ENCODE results near the gene GRPEL1.
"Not testable (repeated sequence)": the region's sequence is repeated elsewhere in the genome, so short reads cannot be mapped to it uniquely, and the experiment has no call there.

Gene GRPEL1

GRCh38 chr4:7103607-7104365 lies 35.9 kb upstream of the GRPEL1 start:
- ChIA-PET POLR2A (ENCODE audit: low non-redundant PET) (no interaction called here), CTCF (no interaction called here)
- H3K27ac ChIP-seq = peak overlapping the region; percentile 64
- peak; percentile 9 for DNase-seq (ENCODE audit: low spot score)
- no peak for TF ChIP-seq CTCF (conservative IDR thresholded peaks at IDR 0.05; ENCODE audit: low read depth)

- peak; percentile 20; the same call in 1 of the 2 replicates for TF ChIP-seq CTCF (conservative IDR thresholded peaks at IDR 0.05; ENCODE audit: low read depth)
- peak; percentile 93 for DNase-seq (ENCODE audit: low spot score)
- POLR2A ChIA-PET (ENCODE audit: low non-redundant PET) = no interaction called here
These were observed 35.3 kb upstream of the GRPEL1 start for GRCh38 chr4:7103031-7103606.

GRCh38 chr4:7102516-7102909 lies 34.6 kb upstream of the GRPEL1 start:
- POLR2A ChIA-PET (ENCODE audit: low non-redundant PET); DNase-seq (ENCODE audit: low spot score): not testable (repeated sequence)
- CTCF ChIA-PET = interaction anchor here (0.6 kb wide), 3 partner anchors 9 to 199 kb away, joined by 3 to 5 read pairs (median 3); no protein-coding TSS in a partner anchor
- peak overlapping the region; percentile 64 for H3K27ac ChIP-seq

More at GRCh38 chr4:7103031-7103606, 35.3 kb upstream of the GRPEL1 start:
- CTCF ChIA-PET = interaction anchor here (0.6 kb wide), 1 partner anchor 9 kb away, joined by 3 read pairs; no protein-coding TSS in a partner anchor
- peak overlapping the region; percentile 64 for H3K27ac ChIP-seq

DNA sequence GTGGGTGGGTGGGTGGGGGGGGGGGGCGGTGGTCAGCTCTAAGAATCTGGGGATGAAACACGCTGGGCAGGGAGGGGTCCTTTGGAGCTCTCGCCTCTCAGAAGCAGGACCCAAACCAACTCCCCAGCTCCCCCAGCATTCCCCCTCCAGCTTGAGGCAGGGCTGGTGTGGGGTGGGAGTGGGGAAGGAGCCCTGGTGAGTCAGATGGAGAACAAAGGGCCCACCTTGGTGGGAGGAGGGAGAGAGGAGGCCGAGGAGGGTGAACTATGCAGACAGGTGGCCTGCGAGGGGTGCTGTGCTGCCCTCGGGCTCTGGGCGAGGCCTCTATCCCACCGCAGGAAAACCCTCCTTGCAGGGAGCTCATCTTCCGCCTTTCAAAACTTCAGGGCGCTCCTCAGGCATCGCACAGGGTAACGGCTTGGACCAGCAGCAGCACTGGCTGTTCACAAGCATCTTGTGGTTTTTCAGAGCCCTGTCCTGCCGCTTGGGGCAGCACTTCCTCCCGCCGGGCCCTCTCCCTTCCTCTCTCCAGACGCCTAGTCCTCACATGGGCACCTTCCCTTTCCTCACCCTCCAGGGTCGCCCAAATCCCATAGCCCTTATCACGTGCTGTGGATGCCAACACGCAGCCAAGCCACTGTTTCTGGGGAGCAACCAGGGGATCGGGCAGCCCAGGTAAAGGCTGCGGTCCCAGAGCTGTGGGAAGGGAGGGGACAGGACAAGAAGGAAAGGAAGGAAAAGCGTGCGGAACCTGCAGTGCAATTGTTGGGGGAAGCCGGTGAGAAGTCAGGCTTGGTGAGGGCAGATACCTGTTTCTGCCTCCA lies 34.0 kb upstream of the GRPEL1 start:
- CTCF ChIA-PET = interaction anchor here (0.6 kb wide), 4 partner anchors 60 to 306 kb away, joined by 3 to 5 read pairs (median 4); no protein-coding TSS in a partner anchor
- POLR2A ChIA-PET (ENCODE audit: low non-redundant PET) = no interaction called here
- H3K27ac ChIP-seq = no peak overlapping the region
- TF ChIP-seq CTCF (conservative IDR thresholded peaks at IDR 0.05; ENCODE audit: low read depth) = peak; percentile 40
- peak; percentile 27 for DNase-seq (ENCODE audit: low spot score)

DNA sequence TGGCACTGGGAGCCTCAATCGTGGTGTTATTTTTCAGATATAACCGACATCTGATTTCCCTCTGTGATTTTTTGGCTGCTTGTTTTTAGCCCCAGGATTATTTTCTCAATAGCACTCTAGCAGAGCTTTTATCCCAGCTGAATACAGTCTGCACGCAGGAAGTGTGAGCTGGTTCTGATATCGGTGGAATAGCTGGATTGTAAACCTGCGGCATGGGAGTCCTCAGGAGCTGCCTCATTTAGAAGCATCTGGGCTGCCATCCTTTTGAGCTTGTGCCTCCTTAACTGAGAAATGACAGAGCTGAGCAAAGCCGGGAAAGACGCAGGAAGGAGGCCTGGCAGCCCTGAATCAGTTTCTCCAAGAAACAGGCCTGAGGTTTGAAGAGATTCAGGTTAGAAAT lies 28.4 kb upstream of the GRPEL1 start:
- no peak for TF ChIP-seq CTCF (conservative IDR thresholded peaks at IDR 0.05; ENCODE audit: low read depth)
- ChIA-PET POLR2A (ENCODE audit: low non-redundant PET) (no interaction called here), CTCF (interaction anchor here (0.6 kb wide), 1 partner anchor 1186 kb away, joined by 3 read pairs; no protein-coding TSS in a partner anchor)
- DNase-seq (ENCODE audit: low spot score) = no peak
- H3K27ac ChIP-seq = no peak overlapping the region

DNA sequence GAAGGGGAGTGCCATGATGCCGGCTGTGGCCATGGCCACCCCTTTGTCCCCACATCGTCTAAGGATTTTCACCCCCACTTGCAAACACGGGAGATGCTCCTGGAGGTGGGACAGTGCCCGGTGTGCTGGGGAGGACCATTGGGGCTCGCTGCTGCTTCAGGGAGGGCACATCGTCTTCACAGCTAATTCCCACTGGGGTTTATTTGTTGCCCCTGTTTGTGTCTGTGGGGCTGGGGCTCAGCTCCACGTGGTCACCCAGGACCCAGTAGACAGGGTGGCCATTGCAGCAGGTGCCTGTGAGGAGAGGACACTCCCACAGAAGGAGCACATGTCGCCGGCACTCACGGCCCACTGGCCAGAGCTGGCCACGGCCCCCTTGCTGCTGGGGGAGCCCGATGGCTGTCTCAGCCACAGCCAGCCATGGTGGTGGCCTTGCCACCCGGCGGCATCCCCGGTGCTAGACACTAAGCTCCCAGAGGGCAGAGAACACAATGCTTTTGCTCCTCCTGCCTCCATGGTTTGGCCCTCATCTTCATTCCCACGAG lies 27.8 kb upstream of the GRPEL1 start:
- ChIA-PET CTCF (no interaction called here), POLR2A (ENCODE audit: low non-redundant PET) (no interaction called here)
- no peak for DNase-seq (ENCODE audit: low spot score)
- H3K27ac ChIP-seq = no peak overlapping the region
- TF ChIP-seq CTCF (conservative IDR thresholded peaks at IDR 0.05; ENCODE audit: low read depth) = no peak

Data from RWPE1 (cell line).